Esophagus squamous epithelium (tissue), 4 donors: ENCODE measurements around the gene IL1R1.

Source experiments
- POLR2A ChIP-seq, 4 donors: fragments of 450-650 bp; IDR thresholded peaks; one replicate each; pipeline ENCODE4 v1.6.1; 2017; ENCODE audit warnings: antibody characterized with exemption in 4 of 4, mild to moderate bottlenecking in 4 of 4, moderate library complexity in 3 of 4
- TF ChIP-seq, protein P1 (sequence below), 6 experiments: fragments of 450-650 bp in 4 of 6; fragments of 200-600 bp in 2 of 6; sonication (generic) in 2 of 6; IDR thresholded peaks; one replicate each; pipeline ENCODE4 v1.5.1; 2016 to 2019; ENCODE audit warnings: antibody characterized with exemption in 6 of 6, mild to moderate bottlenecking in 4 of 6, moderate library complexity in 4 of 6

DNA sequence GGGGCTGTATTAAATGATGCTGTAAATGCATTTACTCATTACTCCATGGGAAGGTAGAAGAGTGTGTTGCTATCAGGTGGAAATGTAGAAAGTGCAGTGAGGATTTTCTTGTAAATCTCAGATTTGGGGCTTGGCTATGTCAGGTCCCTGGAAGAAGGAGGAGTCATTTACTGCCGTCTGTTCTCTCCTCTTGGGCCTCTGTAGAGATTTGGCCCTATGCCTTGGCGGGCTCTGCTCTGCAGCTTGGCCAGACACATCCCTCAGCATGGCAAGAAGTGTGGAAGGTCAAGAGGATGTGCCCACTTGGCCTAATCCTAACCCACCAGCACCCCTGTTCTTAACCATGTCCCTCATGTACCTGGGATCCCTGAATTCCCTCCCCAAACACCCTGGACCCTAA, 6.7 kb downstream of the IL1R1 start:
- TF ChIP-seq, protein P1, sequence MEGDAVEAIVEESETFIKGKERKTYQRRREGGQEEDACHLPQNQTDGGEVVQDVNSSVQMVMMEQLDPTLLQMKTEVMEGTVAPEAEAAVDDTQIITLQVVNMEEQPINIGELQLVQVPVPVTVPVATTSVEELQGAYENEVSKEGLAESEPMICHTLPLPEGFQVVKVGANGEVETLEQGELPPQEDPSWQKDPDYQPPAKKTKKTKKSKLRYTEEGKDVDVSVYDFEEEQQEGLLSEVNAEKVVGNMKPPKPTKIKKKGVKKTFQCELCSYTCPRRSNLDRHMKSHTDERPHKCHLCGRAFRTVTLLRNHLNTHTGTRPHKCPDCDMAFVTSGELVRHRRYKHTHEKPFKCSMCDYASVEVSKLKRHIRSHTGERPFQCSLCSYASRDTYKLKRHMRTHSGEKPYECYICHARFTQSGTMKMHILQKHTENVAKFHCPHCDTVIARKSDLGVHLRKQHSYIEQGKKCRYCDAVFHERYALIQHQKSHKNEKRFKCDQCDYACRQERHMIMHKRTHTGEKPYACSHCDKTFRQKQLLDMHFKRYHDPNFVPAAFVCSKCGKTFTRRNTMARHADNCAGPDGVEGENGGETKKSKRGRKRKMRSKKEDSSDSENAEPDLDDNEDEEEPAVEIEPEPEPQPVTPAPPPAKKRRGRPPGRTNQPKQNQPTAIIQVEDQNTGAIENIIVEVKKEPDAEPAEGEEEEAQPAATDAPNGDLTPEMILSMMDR (IDR thresholded peaks at IDR 0.05): no peak
- no peak for TF ChIP-seq POLR2A (IDR thresholded peaks at IDR 0.05)
